WTC11 (cell line): ENCODE data around the gene CCNA1. TPM values are rescaled to one million over a fixed set of nuclear protein-coding genes. Genes with fewer than 3 reads are reported as not detected.

Source experiments
- ATAC-seq: fragments of 200-7000 bp; cut with Tn5 transposase; 2 replicates; pipeline ENCODE4 v1.10.0; 2021; ENCODE audit warnings: mild to moderate bottlenecking, moderate library complexity
- CTCF ChIA-PET: fragments of 300-600 bp; sonication (Branson Sonifier 250); formaldehyde crosslinking; loops from one replicate; lab custom pipeline; 2021; ENCODE audit warnings: antibody characterized with exemption; lab: Charles Lee
- POLR2A ChIA-PET: fragments of 350-600 bp; sonication (Branson Sonifier 250); formaldehyde crosslinking; loops from one replicate; lab custom pipeline; 2021; ENCODE audit warnings: antibody characterized with exemption; lab: Charles Lee
- DNase-seq: peaks from one replicate; pipeline ENCODE4 v3.0.0; 2021; ENCODE audit warnings: low spot score
- H3K27ac Mint-ChIP-seq: 2 replicates; pipeline ENCODE4 v1.8.0; 2021; ENCODE audit warnings: mixed read lengths
- H3K27me3 Mint-ChIP-seq: 2 replicates; pipeline ENCODE4 v1.8.0; 2021; ENCODE audit warnings: low read depth, mild to moderate bottlenecking, moderate library complexity, mixed read lengths
- H3K36me3 Mint-ChIP-seq: 2 replicates; pipeline ENCODE4 v1.8.0; 2021; ENCODE audit warnings: mixed read lengths
- H3K4me1 Mint-ChIP-seq: 2 replicates; pipeline ENCODE4 v1.8.0; 2022; ENCODE audit warnings: mixed read lengths
- H3K4me3 Mint-ChIP-seq: 2 replicates; pipeline ENCODE4 v1.8.0; 2021; ENCODE audit warnings: mild to moderate bottlenecking, moderate library complexity, mixed read lengths
- H3K9me3 Mint-ChIP-seq: 2 replicates; pipeline ENCODE4 v1.8.0; 2021; ENCODE audit warnings: mixed read lengths
- ATF6 ChIP-seq: sonication (generic); formaldehyde crosslinking; IDR thresholded peaks from 2 replicates; pipeline ENCODE4 v1.8.1; 2023; ENCODE audit warnings: mild to moderate bottlenecking, missing genetic modification reagents
- CBFB ChIP-seq: sonication (generic); formaldehyde crosslinking; IDR thresholded peaks from 2 replicates; pipeline ENCODE4 v1.8.1; 2022; ENCODE audit warnings: mild to moderate bottlenecking, low read depth, missing genetic modification reagents
- CTCF ChIP-seq: fragments of 200-600 bp; IDR thresholded peaks from 2 replicates; pipeline ENCODE4 v1.8.0; 2022; ENCODE audit warnings: antibody characterized with exemption
- EMX1 ChIP-seq: fragments of 250-450 bp; sonication (Bioruptor Pico); IDR thresholded peaks from 2 replicates; pipeline ENCODE4 v1.8.0; 2021; ENCODE audit warnings: mild to moderate bottlenecking
- ERG ChIP-seq: fragments of 250-450 bp; sonication (Bioruptor Pico); IDR thresholded peaks from 2 replicates; pipeline ENCODE4 v1.8.0; 2021; ENCODE audit warnings: mild to moderate bottlenecking
- IRF2 ChIP-seq: sonication (generic); formaldehyde crosslinking; IDR thresholded peaks from 2 replicates; pipeline ENCODE4 v1.8.0; 2022; ENCODE audit warnings: low read depth, missing genetic modification reagents, borderline replicate concordance
- NR3C1 ChIP-seq: sonication (generic); formaldehyde crosslinking; conservative IDR thresholded peaks from 2 replicates; pipeline ENCODE4 v1.8.1; 2023; ENCODE audit warnings: low read depth, mild to moderate bottlenecking, missing genetic modification reagents
- SP1 ChIP-seq: sonication (generic); formaldehyde crosslinking; conservative IDR thresholded peaks from 2 replicates; pipeline ENCODE4 v1.8.1; 2022; ENCODE audit warnings: missing genetic modification reagents
- ZBTB21 ChIP-seq: sonication (generic); formaldehyde crosslinking; IDR thresholded peaks from 2 replicates; pipeline ENCODE4 v1.8.1; 2023; ENCODE audit warnings: mild to moderate bottlenecking, missing genetic modification reagents, borderline replicate concordance
- ZNF219 ChIP-seq: sonication (generic); formaldehyde crosslinking; IDR thresholded peaks from 2 replicates; pipeline ENCODE4 v1.8.0; 2023; ENCODE audit warnings: missing genetic modification reagents, mild to moderate bottlenecking, borderline replicate concordance
- ZNF396 ChIP-seq: fragments of 250-450 bp; sonication (Bioruptor Pico); IDR thresholded peaks from 2 replicates; pipeline ENCODE4 v1.8.0; 2021; ENCODE audit warnings: mild to moderate bottlenecking, moderate library complexity, borderline replicate concordance
- total RNA-seq: library from RNA; stranded (reverse); gene quantifications from 3 replicates; pipeline ENCODE4 v1.2.3, GENCODE V29; 2021
- TF ChIP-seq, protein P1 (sequence below): fragments of 250-450 bp; sonication (Bioruptor Pico); IDR thresholded peaks from 2 replicates; pipeline ENCODE4 v1.9.0; 2021; ENCODE audit warnings: moderate library complexity, mild to moderate bottlenecking, inconsistent platforms, borderline replicate concordance
- TF ChIP-seq, protein P2 (sequence below): sonication (generic); formaldehyde crosslinking; IDR thresholded peaks from 2 replicates; pipeline ENCODE4 v1.8.1; 2022; ENCODE audit warnings: mild to moderate bottlenecking, moderate library complexity, missing genetic modification reagents
- TF ChIP-seq, protein P3 (sequence below): sonication (generic); formaldehyde crosslinking; IDR thresholded peaks from 2 replicates; pipeline ENCODE4 v1.8.1; 2022; ENCODE audit warnings: missing genetic modification reagents, borderline replicate concordance
- TF ChIP-seq, protein P4 (sequence below): sonication (generic); formaldehyde crosslinking; IDR thresholded peaks from 2 replicates; pipeline ENCODE4 v1.8.0; 2023; ENCODE audit warnings: missing genetic modification reagents, mild to moderate bottlenecking, borderline replicate concordance

The CCNA1 gene
- total RNA-seq, 1 experiment from 2014 or later: 3.8 TPM

GRCh38 chr13:36430247-36431203 lies 1.8 kb upstream of the CCNA1 start (continued):
- TF ChIP-seq ATF6 (CRISPR knock-in tag) (no peak), EMX1 (CRISPR knock-in tag) (no peak), ZNF219 (CRISPR knock-in tag) (no peak), CBFB (CRISPR knock-in tag) (no peak), ERG (no peak), ZBTB21 (no peak), NR3C1 (CRISPR knock-in tag) (no peak)
- TF ChIP-seq, protein P1, sequence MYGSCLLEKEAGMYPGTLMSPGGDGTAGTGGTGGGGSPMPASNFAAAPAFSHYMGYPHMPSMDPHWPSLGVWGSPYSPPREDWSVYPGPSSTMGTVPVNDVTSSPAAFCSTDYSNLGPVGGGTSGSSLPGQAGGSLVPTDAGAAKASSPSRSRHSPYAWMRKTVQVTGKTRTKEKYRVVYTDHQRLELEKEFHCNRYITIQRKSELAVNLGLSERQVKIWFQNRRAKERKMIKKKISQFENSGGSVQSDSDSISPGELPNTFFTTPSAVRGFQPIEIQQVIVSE (CRISPR knock-in tag): no peak
- TF ChIP-seq, protein P2, sequence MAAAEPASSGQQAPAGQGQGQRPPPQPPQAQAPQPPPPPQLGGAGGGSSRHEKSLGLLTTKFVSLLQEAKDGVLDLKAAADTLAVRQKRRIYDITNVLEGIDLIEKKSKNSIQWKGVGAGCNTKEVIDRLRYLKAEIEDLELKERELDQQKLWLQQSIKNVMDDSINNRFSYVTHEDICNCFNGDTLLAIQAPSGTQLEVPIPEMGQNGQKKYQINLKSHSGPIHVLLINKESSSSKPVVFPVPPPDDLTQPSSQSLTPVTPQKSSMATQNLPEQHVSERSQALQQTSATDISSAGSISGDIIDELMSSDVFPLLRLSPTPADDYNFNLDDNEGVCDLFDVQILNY (CRISPR knock-in tag): no peak
- TF ChIP-seq, all 79 proteins: peak for 0

DNA sequence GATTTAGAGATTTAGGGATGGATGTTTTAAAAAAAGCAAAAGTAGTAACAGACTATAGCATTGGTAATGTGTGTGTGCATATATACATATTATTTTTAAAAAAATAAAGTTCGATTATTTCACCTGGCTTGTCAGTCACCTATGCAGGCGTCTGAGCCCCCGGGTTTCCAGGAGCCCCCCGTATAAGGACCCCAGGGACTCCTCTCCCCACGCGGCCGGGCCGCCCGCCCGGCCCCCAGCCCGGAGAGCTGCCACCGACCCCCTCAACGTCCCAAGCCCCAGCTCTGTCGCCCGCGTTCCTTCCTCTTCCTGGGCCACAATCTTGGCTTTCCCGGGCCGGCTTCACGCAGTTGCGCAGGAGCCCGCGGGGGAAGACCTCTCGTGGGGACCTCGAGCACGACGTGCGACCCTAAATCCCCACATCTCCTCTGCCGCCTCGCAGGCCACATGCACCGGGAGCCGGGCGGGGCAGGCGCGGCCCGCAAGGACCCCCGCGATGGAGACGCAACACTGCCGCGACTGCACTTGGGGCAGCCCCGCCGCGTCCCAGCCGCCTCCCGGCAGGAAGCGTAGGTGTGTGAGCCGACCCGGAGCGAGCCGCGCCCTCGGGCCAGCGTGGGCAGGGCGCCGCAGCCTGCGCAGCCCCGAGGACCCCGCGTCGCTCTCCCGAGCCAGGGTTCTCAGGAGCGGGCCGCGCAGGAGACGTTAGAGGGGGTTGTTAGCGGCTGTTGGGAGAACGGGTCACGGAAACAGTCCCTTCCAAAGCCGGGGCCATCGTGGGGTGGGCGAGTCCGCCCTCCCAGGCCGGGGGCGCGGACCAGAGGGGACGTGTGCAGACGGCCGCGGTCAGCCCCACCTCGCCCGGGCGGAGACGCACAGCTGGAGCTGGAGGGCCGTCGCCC lies 840 bp upstream of the CCNA1 start:
- POLR2A ChIA-PET: interaction anchor here (1.2 kb wide), 1 partner anchor 11 kb away, joined by 3 read pairs; no protein-coding TSS in a partner anchor
- ATAC-seq (peak; percentile 13), DNase-seq (peak; percentile 41)
- CTCF ChIA-PET: interaction anchor here (0.6 to 2.2 kb wide), 5 partner anchors 22 to 467 kb away, joined by 3 to 11 read pairs (median 6); partner anchors contain the start of gene SPART
- H3K27ac Mint-ChIP-seq: no peak overlapping the region
- peaks cover 68% of the 10 kb centered on the region for H3K27me3 Mint-ChIP-seq
- H3K36me3 Mint-ChIP-seq: no peaks in the 10 kb centered on the region
- H3K4me3 Mint-ChIP-seq: peak overlapping the region; percentile 66
- H3K4me1 Mint-ChIP-seq: peaks cover 19% of the 10 kb centered on the region
- peaks cover 2% of the 10 kb centered on the region; the same call in 1 of the 2 replicates for H3K9me3 Mint-ChIP-seq
- TF ChIP-seq, protein P3, sequence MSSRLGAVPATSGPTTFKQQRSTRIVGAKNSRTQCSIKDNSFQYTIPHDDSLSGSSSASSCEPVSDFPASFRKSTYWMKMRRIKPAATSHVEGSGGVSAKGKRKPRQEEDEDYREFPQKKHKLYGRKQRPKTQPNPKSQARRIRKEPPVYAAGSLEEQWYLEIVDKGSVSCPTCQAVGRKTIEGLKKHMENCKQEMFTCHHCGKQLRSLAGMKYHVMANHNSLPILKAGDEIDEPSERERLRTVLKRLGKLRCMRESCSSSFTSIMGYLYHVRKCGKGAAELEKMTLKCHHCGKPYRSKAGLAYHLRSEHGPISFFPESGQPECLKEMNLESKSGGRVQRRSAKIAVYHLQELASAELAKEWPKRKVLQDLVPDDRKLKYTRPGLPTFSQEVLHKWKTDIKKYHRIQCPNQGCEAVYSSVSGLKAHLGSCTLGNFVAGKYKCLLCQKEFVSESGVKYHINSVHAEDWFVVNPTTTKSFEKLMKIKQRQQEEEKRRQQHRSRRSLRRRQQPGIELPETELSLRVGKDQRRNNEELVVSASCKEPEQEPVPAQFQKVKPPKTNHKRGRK (CRISPR knock-in tag): no peak
- TF ChIP-seq IRF2 (CRISPR knock-in tag) (no peak), SP1 (CRISPR knock-in tag) (no peak), CTCF (no peak), EMX1 (CRISPR knock-in tag) (no peak), ZNF396 (no peak)
- TF ChIP-seq, protein P4, sequence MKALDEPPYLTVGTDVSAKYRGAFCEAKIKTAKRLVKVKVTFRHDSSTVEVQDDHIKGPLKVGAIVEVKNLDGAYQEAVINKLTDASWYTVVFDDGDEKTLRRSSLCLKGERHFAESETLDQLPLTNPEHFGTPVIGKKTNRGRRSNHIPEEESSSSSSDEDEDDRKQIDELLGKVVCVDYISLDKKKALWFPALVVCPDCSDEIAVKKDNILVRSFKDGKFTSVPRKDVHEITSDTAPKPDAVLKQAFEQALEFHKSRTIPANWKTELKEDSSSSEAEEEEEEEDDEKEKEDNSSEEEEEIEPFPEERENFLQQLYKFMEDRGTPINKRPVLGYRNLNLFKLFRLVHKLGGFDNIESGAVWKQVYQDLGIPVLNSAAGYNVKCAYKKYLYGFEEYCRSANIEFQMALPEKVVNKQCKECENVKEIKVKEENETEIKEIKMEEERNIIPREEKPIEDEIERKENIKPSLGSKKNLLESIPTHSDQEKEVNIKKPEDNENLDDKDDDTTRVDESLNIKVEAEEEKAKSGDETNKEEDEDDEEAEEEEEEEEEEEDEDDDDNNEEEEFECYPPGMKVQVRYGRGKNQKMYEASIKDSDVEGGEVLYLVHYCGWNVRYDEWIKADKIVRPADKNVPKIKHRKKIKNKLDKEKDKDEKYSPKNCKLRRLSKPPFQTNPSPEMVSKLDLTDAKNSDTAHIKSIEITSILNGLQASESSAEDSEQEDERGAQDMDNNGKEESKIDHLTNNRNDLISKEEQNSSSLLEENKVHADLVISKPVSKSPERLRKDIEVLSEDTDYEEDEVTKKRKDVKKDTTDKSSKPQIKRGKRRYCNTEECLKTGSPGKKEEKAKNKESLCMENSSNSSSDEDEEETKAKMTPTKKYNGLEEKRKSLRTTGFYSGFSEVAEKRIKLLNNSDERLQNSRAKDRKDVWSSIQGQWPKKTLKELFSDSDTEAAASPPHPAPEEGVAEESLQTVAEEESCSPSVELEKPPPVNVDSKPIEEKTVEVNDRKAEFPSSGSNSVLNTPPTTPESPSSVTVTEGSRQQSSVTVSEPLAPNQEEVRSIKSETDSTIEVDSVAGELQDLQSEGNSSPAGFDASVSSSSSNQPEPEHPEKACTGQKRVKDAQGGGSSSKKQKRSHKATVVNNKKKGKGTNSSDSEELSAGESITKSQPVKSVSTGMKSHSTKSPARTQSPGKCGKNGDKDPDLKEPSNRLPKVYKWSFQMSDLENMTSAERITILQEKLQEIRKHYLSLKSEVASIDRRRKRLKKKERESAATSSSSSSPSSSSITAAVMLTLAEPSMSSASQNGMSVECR (CRISPR knock-in tag): no peak
